T-helper 17 cell (primary cell): ENCODE data around the gene CERS5. TPM values are rescaled to one million over a fixed set of nuclear protein-coding genes. Genes with fewer than 3 reads are reported as not detected.
A peak's percentile ranks its signal among the peaks of the same experiment; 100 is the strongest.

Source experiments
- ATAC-seq: fragments of 150-1000 bp; cut with Tn5 transposase; 2 replicates; pipeline ENCODE4 v1.10.0; 2021; ENCODE audit warnings: mild to moderate bottlenecking, moderate library complexity
- DNase-seq, 3 donors: peaks; one replicate each; pipeline versions ENCODE4 v3.0.0 to v3.0.0-alpha.2; 2020 to 2021
- H3K9me3 ChIP-seq: one replicate; pipeline ENCODE4 v1.7.0; 2013; ENCODE audit warnings: low read length, mild to moderate bottlenecking; ENCODE audit not compliant: control insufficient read depth, poor library complexity, severe bottlenecking
- H3K27ac Mint-ChIP-seq: one replicate; pipeline ENCODE4 v1.8.0; 2022; ENCODE audit warnings: mild to moderate bottlenecking, moderate library complexity, mixed read lengths
- H3K27me3 Mint-ChIP-seq: one replicate; pipeline ENCODE4 v1.8.0; 2022; ENCODE audit warnings: mixed read lengths
- H3K36me3 Mint-ChIP-seq: one replicate; pipeline ENCODE4 v1.8.0; 2022; ENCODE audit warnings: low read depth, mixed read lengths
- H3K4me1 Mint-ChIP-seq: one replicate; pipeline ENCODE4 v1.8.0; 2022; ENCODE audit warnings: mild to moderate bottlenecking, mixed read lengths
- H3K4me3 Mint-ChIP-seq: one replicate; pipeline ENCODE4 v1.8.0; 2022; ENCODE audit warnings: mild to moderate bottlenecking, moderate library complexity, mixed read lengths
- total RNA-seq, 4 donors: library from RNA in 2 of 4; stranded (reverse) in 2 of 4; gene quantifications; one replicate each; pipeline ENCODE4 v1.2.3 and lab custom pipeline; 2022 to 2026

The CERS5 gene, protein sequence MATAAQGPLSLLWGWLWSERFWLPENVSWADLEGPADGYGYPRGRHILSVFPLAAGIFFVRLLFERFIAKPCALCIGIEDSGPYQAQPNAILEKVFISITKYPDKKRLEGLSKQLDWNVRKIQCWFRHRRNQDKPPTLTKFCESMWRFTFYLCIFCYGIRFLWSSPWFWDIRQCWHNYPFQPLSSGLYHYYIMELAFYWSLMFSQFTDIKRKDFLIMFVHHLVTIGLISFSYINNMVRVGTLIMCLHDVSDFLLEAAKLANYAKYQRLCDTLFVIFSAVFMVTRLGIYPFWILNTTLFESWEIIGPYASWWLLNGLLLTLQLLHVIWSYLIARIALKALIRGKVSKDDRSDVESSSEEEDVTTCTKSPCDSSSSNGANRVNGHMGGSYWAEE
- total RNA-seq (10 to 100 TPM; 51.6 to 57.8 TPM), total RNA-seq (lab: John Stamatoyannopoulos, UW) (30.5 to 31.4 reads per million in 2 donors)

DNA sequence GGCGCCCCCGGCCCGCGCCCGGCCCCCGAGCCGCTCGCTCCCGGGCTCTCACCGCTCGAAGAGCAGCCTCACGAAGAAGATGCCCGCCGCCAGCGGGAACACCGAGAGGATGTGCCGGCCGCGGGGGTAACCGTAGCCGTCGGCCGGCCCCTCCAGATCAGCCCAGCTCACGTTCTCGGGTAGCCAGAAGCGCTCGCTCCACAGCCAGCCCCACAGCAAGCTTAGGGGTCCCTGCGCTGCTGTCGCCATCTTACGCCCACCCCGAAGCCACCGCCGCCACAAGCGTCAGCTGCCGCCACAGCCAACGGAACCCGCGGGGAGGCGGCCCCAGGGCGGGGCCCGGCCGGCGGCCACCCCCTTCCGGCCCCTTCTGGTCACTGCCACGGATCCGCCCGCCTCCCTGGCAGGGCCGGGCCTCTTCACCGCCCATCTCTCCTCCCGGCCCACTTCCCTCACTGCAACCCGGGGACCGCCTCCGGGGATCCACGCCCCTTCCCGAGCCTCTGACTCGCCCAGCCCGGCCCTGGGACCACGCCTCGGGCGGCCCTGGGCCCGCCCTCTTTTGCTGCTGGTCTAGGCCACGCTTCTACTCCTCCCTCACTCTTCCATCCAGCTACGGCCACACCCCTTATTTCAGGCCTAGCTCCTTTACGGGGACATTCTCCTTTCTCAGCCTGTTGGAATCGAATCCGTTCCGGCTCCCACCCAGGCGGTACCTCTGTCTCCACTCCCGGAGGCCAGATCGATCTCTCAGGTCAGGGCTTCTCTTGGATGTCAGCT lies at the start of gene CERS5:
TSS of gene CERS5 (minus strand) at position 321 of the 780 bp plus-strand sequence. CDS start at position 249, 72 bp downstream.
- peak; percentile 92 to 98 (median 96) for DNase-seq
- H3K4me1 Mint-ChIP-seq: peaks cover 14% of the 10 kb centered on the region
- H3K9me3 ChIP-seq: no peaks in the 10 kb centered on the region
- peak within 1 kb of the TSS; percentile 92 for H3K4me3 Mint-ChIP-seq
- peak; percentile 98 for ATAC-seq
- H3K36me3 Mint-ChIP-seq: no peaks in the 10 kb centered on the region
- H3K27ac Mint-ChIP-seq: peak within 1 kb of the TSS; percentile 79
- no peaks in the 10 kb centered on the region for H3K27me3 Mint-ChIP-seq

DNA sequence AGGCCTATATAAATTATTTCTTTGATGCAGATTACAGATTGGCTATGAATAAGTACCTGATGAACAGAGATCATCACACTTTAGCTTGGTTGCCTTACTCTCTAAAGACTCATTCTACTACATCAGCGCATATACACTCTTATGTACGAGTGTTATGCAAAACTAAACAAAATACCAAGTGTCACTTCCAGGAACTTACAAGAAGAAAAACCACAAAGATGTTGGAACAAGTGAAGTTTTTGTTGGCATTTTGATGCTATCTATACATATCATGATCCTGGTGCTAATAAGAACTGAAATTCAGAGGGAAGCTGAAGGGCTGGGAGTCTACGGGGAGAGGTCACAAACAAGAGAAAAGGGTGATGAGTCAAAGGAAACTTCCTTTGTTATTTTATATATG lies 47.9 kb upstream of the CERS5 start:
- Mint-ChIP-seq H3K36me3 (peaks cover 2% of the 10 kb centered on the region), H3K27ac (no peak overlapping the region), H3K4me1 (peaks cover 38% of the 10 kb centered on the region), H3K27me3 (no peaks in the 10 kb centered on the region), H3K4me3 (peak overlapping the region; percentile 22)
- DNase-seq (no peak), ATAC-seq (no peak)
- no peaks in the 10 kb centered on the region for H3K9me3 ChIP-seq

DNA sequence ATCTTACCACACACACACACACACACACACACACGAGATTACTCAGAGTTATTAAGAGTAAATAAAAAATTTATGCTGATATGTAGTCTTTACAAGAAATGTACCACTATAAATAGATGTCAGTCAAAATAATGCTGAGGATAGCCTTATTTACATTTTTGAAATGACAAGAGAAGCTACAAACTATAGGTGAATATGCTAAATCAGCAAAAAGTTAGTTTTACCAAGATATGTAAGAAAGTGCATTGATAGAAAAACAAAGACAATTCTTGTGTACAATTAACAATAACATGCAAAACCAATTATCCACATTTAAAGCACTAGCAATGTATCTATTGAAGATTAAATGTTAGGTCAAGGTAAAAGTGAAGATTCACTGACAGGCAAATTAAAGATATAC lies 46.8 kb upstream of the CERS5 start:
- H3K27me3 Mint-ChIP-seq: no peaks in the 10 kb centered on the region
- H3K4me1 Mint-ChIP-seq: peaks cover 34% of the 10 kb centered on the region
- no peak overlapping the region for H3K4me3 Mint-ChIP-seq
- H3K27ac Mint-ChIP-seq: peak overlapping the region; percentile 93
- peaks cover 2% of the 10 kb centered on the region for H3K36me3 Mint-ChIP-seq
- H3K9me3 ChIP-seq: no peaks in the 10 kb centered on the region
- ATAC-seq (no peak), DNase-seq (no peak)

DNA sequence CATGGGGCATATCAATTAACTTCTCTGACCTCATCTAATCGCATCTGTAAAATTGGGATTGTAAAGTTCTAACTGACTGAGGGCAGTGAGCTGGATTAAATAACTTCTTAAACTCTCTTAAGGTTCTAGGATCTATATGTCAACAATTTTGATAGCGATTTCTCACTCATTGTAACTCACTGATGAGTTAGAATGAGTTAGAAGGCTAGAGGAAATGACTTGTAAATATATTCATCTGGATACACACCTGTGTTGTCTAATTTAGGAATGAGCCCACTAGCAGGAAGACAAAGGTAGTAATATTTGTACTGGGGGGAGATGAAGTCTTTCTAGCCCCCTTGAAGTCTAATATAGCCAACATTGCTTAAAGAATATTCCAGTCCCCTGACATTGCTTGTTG lies 46.3 kb upstream of the CERS5 start:
- no peaks in the 10 kb centered on the region for H3K9me3 ChIP-seq
- no peak for DNase-seq
- no peak for ATAC-seq
- no peaks in the 10 kb centered on the region for H3K27me3 Mint-ChIP-seq
- H3K4me3 Mint-ChIP-seq: no peak overlapping the region
- H3K36me3 Mint-ChIP-seq: peaks cover 2% of the 10 kb centered on the region
- peaks cover 34% of the 10 kb centered on the region for H3K4me1 Mint-ChIP-seq
- H3K27ac Mint-ChIP-seq: peak overlapping the region; percentile 93

DNA sequence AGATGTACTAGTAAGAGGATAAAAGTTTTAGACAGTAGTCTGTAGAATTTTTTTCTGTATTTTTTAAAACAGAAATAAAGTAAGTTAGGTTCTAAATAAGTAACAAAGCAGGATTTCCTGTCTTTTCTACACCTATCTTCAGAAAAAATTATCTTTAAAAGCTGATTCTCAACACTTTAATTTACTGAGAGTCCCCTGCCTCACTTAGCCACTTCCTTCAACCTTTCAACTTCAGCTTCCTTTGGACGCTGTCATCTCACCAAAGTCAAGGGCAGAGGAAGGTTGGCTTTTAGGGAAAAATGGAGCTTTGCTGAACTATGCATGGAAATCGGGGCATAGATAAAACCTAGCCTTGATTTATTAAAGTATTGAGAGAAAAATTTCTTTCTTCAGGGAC lies 44.9 kb upstream of the CERS5 start:
- ATAC-seq (peak; percentile 40), DNase-seq (no peak)
- peak overlapping the region; percentile 73 for H3K4me3 Mint-ChIP-seq
- H3K9me3 ChIP-seq: no peaks in the 10 kb centered on the region
- H3K36me3 Mint-ChIP-seq: peaks cover 2% of the 10 kb centered on the region
- H3K27ac Mint-ChIP-seq: peak overlapping the region; percentile 93
- no peaks in the 10 kb centered on the region for H3K27me3 Mint-ChIP-seq
- H3K4me1 Mint-ChIP-seq: peaks cover 27% of the 10 kb centered on the region

DNA sequence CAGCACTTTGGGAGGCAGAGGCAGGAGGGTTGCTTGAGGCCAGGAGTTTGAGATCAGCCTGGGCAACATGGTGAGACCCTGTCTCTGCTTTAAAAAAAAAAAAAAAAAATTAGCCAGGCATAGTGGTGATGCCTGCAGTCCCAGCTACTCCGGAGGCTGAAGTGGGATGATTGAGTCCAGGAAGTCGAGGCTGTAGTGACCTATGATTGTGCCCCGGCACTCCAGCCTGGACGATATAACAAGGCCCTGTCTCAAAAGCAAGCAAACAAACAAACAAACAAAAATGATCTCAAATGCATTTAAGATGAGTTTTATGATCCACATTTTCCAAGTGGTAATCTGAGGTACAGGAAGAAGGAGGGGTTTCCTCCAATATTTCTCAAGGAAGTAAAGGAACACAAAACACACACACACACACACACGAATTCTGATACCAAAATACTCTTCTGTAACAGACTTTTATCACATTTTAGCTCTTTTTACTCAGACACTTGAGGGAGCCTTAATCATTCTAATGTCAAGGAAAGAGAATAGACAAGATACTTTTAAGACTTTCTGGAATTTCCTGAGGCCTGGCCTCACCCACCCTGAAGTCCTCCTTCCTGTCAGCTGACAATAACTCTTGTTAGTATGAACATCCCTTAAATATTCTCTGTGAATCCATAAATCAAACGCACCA lies 44.4 kb upstream of the CERS5 start:
- H3K27ac Mint-ChIP-seq: peak overlapping the region; percentile 93
- DNase-seq (no peak), ATAC-seq (peak; percentile 25)
- H3K4me3 Mint-ChIP-seq: peak overlapping the region; percentile 73
- no peaks in the 10 kb centered on the region for H3K9me3 ChIP-seq
- H3K36me3 Mint-ChIP-seq: peaks cover 3% of the 10 kb centered on the region
- peaks cover 26% of the 10 kb centered on the region for H3K4me1 Mint-ChIP-seq
- H3K27me3 Mint-ChIP-seq: no peaks in the 10 kb centered on the region

DNA sequence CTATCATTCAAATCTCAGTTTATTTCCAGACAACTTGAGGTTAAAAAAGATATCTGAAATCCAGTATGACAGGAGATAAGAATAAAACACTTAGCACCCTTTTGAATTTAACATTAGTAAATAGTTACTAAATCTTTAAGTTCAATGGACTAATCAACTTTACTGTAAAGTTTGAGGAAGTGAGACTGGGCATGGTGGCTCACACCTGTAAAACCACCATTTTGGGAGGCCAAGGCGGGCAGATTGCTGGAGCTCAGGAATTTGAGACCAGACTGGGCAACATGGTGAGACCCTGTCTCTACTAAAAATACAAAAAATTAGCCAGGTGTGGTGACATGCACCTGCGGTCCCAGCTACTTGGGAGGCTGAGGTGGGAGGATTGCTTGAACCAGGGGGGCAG lies 40.3 kb upstream of the CERS5 start:
- DNase-seq: no peak
- Mint-ChIP-seq H3K36me3 (peaks cover 7% of the 10 kb centered on the region), H3K4me3 (no peak overlapping the region), H3K4me1 (peaks cover 13% of the 10 kb centered on the region), H3K27me3 (no peaks in the 10 kb centered on the region), H3K27ac (peak overlapping the region; percentile 39)
- no peak for ATAC-seq
- no peaks in the 10 kb centered on the region for H3K9me3 ChIP-seq

DNA sequence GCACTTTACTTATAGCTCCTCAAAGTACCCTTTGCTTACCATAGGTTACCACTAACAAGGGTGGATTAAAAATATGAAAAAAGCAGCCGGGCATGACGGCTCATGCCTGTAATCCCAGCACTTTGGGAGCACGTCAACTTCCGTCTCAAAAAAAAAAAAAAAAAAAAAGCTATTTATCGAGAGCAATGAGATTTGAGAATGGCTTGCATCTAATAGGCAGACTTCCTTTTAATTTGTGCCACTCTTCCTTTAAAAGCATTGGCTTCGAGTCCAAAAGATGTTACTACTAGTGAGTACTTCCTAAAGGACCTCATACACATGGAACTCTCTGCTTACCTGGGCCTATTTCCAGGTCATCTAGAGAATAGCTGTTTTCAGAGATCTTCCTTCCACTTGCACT lies 38.5 kb upstream of the CERS5 start:
- peaks cover 7% of the 10 kb centered on the region for H3K36me3 Mint-ChIP-seq

DNA sequence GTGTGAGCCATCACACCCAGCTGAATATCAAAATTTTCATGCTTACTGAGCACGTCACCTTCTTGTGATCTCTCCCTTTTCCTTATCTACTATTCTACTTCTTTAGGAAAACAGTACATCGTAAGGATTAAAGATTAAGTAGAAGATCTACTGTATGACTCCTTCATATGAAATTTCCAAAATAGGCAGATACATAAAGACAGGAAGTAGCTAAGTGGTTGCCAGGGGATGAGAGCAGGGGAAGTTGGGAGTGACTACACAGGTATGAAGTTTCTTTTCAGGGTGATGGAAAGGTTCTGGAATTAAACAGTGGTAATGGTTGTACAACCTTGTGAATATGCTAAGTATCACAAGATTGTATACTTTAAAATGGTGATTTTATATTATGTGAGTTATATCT lies 36.5 kb upstream of the CERS5 start:
- peaks cover 3% of the 10 kb centered on the region for H3K4me1 Mint-ChIP-seq
- no peak overlapping the region for H3K27ac Mint-ChIP-seq
- no peaks in the 10 kb centered on the region for H3K9me3 ChIP-seq
- ATAC-seq: no peak
- no peak overlapping the region for H3K4me3 Mint-ChIP-seq
- no peak for DNase-seq
- no peaks in the 10 kb centered on the region for H3K27me3 Mint-ChIP-seq
- peaks cover 11% of the 10 kb centered on the region for H3K36me3 Mint-ChIP-seq

More for the DNA sequence above, 38.5 kb upstream of the CERS5 start:
- Mint-ChIP-seq H3K27me3 (no peaks in the 10 kb centered on the region), H3K4me1 (peaks cover 5% of the 10 kb centered on the region), H3K4me3 (no peak overlapping the region), H3K27ac (no peak overlapping the region)
- ATAC-seq (no peak), DNase-seq (no peak)
- H3K9me3 ChIP-seq: no peaks in the 10 kb centered on the region

DNA sequence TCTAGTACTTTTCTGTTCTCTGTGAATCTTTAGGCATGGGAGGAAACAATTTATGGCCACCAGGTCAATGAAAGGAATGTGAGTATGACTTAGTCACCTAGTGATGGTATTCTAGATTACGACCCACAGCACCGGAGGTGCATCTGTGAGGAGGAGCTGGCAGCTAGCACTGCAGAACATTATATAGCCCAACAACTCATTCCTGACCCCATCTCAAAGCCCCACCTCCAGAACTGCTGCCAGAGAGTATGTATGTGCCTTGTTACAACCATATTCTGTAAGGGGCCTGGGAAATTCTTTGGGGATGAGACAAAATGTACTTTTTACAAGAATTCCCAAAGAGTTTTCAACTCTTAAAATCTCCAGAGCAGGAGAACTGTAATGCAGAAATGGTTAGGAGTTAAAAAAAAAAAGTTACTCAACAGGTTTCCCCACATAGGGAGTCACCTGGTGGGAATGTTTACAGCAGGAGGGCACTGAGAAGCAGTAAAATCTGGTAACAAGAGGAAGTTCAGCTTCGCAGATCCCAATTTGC lies 34.9 kb upstream of the CERS5 start:
- ATAC-seq (no peak), DNase-seq (no peak)
- Mint-ChIP-seq H3K4me1 (peaks cover 3% of the 10 kb centered on the region), H3K36me3 (peaks cover 11% of the 10 kb centered on the region), H3K27me3 (no peaks in the 10 kb centered on the region), H3K4me3 (no peak overlapping the region), H3K27ac (no peak overlapping the region)
- H3K9me3 ChIP-seq: no peaks in the 10 kb centered on the region

DNA sequence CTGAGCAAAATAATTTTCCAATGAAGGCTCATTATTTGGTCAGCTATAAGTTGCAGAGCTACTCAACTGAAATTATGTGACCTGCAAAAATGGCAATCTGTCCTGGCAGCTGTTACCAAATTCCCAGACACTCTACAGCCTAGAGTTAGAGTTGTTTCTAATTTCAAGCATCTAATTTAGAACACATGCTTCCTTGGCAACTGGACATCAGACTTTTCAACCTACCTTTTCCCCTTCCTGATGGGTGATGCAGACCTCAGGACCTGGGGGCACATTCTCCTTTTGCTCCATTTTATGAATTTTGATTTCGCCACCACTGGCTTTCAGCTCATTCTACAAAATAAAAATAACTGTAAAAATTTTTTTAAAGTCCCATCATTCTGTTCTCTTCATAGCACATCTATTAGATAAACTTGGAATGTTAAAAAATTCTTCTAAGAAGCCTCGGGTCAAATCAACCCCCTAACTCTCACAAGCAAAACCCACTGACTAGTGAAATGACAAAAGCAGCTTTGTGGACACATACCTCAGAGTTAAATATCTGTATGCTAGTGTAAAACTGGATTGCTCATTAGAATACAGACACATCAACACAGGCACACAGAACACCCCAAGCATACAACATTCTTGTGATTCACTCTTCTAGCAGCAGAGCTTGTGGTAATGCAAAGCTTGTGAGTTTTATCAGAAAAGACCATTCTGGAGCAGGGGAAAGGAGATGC lies 33.5 kb upstream of the CERS5 start:
- DNase-seq (no peak), ATAC-seq (no peak)
- Mint-ChIP-seq H3K27ac (no peak overlapping the region), H3K36me3 (peaks cover 6% of the 10 kb centered on the region), H3K4me1 (peaks cover 3% of the 10 kb centered on the region), H3K4me3 (no peak overlapping the region), H3K27me3 (no peaks in the 10 kb centered on the region)
- no peaks in the 10 kb centered on the region for H3K9me3 ChIP-seq

DNA sequence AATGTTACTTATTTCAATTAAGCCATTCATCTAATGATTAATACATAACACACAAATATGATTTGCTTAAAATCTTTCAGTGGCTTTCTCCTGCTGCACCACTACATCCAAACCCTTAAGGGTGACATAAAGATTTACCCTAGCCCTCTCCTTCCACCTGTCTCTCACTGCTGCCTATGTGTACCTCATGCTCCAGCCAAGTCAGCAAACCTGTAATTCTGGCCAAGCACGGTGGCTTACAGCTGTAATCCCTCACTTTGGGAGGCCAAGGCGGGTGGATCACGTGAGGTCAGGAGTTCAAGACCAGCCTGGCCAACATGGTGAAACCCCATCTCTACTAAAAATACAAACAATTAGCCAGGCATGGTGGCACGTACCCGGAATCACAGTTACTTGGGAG lies 31.7 kb upstream of the CERS5 start:
- Mint-ChIP-seq H3K27me3 (no peaks in the 10 kb centered on the region), H3K27ac (no peak overlapping the region), H3K36me3 (peaks cover 6% of the 10 kb centered on the region), H3K4me1 (peaks cover 3% of the 10 kb centered on the region), H3K4me3 (no peak overlapping the region)
- DNase-seq: no peak
- H3K9me3 ChIP-seq: no peaks in the 10 kb centered on the region
- no peak for ATAC-seq
